GM12875 (cell line): Measurements from ENCODE around the gene ANKRD35.

Experiments used
- H3K4me3 ChIP-seq: one replicate; pipeline ENCODE4 v1.5.1; 2011; ENCODE audit warnings: low read depth, low read length, control low read depth
- TF ChIP-seq, protein P1 (sequence below): IDR thresholded peaks from 2 replicates; pipeline ENCODE4 v1.5.1; 2011; ENCODE audit warnings: low read depth, mild to moderate bottlenecking, control low read depth, inconsistent platforms, low read length, moderate library complexity, borderline replicate concordance; ENCODE audit not compliant: insufficient read depth

The ANKRD35 gene

GRCh38 chr1:145892486-145893087 lies 6.9 kb upstream of the ANKRD35 start:
- no peak overlapping the region for H3K4me3 ChIP-seq
- TF ChIP-seq, protein P1, sequence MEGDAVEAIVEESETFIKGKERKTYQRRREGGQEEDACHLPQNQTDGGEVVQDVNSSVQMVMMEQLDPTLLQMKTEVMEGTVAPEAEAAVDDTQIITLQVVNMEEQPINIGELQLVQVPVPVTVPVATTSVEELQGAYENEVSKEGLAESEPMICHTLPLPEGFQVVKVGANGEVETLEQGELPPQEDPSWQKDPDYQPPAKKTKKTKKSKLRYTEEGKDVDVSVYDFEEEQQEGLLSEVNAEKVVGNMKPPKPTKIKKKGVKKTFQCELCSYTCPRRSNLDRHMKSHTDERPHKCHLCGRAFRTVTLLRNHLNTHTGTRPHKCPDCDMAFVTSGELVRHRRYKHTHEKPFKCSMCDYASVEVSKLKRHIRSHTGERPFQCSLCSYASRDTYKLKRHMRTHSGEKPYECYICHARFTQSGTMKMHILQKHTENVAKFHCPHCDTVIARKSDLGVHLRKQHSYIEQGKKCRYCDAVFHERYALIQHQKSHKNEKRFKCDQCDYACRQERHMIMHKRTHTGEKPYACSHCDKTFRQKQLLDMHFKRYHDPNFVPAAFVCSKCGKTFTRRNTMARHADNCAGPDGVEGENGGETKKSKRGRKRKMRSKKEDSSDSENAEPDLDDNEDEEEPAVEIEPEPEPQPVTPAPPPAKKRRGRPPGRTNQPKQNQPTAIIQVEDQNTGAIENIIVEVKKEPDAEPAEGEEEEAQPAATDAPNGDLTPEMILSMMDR = no peak

GRCh38 chr1:145891587-145892485 lies 6.2 kb upstream of the ANKRD35 start:
- no peak overlapping the region for H3K4me3 ChIP-seq
- TF ChIP-seq, protein P1 = peak; percentile 84

DNA sequence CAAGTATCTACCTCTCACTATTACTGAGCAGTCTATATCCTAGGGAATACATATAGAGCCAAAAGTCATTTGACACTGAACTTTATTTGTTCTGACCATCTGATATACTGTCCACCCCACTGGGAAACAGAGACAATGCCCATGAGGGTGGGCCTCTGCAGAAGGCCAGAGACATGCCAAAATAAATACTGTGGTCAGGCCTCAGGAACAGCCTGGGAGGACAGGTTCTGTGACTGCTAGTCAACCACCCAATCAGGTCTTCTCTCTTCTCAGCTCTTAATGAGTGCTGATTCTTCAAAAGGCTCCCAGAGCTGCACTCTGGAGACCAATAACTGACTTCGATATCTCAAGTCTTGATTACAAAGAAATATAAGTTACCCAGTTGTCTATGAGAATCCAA lies 5.5 kb upstream of the ANKRD35 start:
- H3K4me3 ChIP-seq = no peak overlapping the region
- TF ChIP-seq, protein P1 = no peak

DNA sequence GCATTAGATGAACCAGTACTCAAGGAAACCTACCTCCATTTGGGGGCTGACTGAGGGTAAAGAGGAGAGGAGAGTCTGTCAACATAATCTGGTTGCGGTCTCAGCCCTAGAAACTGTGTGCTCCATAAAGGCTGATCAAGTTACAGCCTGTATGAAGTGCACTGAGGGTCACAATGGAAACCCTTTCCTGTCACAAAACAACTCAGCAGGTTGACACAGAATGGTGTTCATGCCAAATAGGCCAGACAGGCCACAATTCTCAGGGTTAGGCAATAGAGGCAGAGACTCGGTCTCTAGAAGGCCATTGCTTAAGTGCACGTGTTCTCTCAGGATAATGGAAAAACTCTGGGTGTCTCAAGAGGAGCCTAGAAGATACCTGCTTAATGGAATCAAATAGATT lies 4.1 kb upstream of the ANKRD35 start:
- TF ChIP-seq, protein P1 = no peak
- no peak overlapping the region for H3K4me3 ChIP-seq

DNA sequence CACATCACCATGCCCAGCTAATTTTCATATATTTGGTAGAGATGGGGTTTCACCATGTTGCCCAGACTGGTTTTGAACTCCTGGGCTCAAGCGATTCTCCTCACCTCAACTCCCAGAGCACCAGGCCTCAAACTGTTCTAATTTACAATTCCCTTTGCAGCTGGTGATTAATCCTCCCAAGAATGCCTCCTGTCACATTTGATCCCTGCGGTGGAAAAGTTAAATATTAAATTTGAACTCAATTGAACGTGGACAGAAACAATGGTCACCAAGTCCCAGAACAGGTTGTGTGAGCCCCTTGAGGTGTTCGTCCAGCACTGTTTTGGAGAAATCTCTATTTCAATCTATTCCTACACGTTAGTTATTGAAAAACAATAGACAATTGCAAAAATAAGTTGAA lies 2.0 kb upstream of the ANKRD35 start:
- H3K4me3 ChIP-seq = no peak overlapping the region
- TF ChIP-seq, protein P1 = no peak

GRCh38 chr1:145886816-145887215 lies 1.1 kb upstream of the ANKRD35 start:
- no peak overlapping the region for H3K4me3 ChIP-seq
- TF ChIP-seq, protein P1 = no peak

DNA sequence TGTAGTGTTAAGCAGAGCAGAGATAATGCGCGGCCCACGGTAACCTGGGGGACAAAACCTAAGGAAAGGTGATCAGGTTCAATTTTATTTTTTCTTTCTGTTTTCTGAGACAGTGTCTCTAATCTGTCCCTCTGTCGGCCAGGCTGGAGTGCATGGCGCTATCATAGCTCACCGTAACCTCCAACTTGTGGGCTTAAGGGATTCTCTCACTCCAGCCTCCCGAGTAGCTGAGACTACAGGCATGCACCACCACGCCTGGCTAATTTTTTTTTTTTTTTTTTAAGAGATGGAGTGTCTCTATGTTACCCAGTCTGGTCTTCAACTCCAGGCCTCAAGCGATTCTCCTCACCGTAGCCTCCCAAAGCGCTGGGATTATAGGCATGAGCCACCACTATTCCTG lies 724 bp upstream of the ANKRD35 start:
- TF ChIP-seq, protein P1 = no peak
- peak overlapping the region; percentile 67 for H3K4me3 ChIP-seq
